ENCODE measurements around the gene HS1BP3.

- TF ChIP-seq, protein P1, sequence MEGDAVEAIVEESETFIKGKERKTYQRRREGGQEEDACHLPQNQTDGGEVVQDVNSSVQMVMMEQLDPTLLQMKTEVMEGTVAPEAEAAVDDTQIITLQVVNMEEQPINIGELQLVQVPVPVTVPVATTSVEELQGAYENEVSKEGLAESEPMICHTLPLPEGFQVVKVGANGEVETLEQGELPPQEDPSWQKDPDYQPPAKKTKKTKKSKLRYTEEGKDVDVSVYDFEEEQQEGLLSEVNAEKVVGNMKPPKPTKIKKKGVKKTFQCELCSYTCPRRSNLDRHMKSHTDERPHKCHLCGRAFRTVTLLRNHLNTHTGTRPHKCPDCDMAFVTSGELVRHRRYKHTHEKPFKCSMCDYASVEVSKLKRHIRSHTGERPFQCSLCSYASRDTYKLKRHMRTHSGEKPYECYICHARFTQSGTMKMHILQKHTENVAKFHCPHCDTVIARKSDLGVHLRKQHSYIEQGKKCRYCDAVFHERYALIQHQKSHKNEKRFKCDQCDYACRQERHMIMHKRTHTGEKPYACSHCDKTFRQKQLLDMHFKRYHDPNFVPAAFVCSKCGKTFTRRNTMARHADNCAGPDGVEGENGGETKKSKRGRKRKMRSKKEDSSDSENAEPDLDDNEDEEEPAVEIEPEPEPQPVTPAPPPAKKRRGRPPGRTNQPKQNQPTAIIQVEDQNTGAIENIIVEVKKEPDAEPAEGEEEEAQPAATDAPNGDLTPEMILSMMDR (IDR thresholded peaks at IDR 0.05) = no peak
- TF ChIP-seq POLR2A (IDR thresholded peaks at IDR 0.05) (no peak), EP300 (IDR thresholded peaks at IDR 0.05) (no peak)
Measured at GRCh38 chr2:20653695-20654534, 3.0 kb upstream of the HS1BP3 start.
